Left ventricle myocardium inferior (tissue), 1 donor: Measurements from ENCODE around the gene IL11. TPM values are rescaled to one million over a fixed set of nuclear protein-coding genes. Genes with fewer than 3 reads are reported as not detected.

Source experiments
- DNase-seq: peaks from one replicate; pipeline ENCODE4 v3.0.0-alpha.2; 2020
- H3K27ac ChIP-seq: fragments of 200-600 bp; replicated peaks from 2 replicates; pipeline ENCODE4 v1.8.0; 2021
- H3K27me3 ChIP-seq: fragments of 200-600 bp; 2 replicates; pipeline ENCODE4 v1.8.0; 2021; ENCODE audit warnings: low read depth
- H3K36me3 ChIP-seq: fragments of 200-600 bp; 2 replicates; pipeline ENCODE4 v1.8.0; 2021
- H3K4me1 ChIP-seq: fragments of 200-600 bp; 2 replicates; pipeline ENCODE4 v1.8.0; 2021
- H3K4me3 ChIP-seq: fragments of 200-600 bp; 2 replicates; pipeline ENCODE4 v1.8.0; 2021; ENCODE audit warnings: mild to moderate bottlenecking, moderate library complexity
- H3K9me3 ChIP-seq: fragments of 200-600 bp; replicated peaks from 2 replicates; pipeline ENCODE4 v1.8.0; 2021
- intact Hi-C: fragments of 100-400 bp; cut with micrococcal nuclease; formaldehyde crosslinking; loops from one replicate; pipeline ENCODE4 v1.11.0; 2022
- total RNA-seq: library from RNA; stranded (reverse); fragmentation: NEBNext Ultra II Directional; extraction: Animal tissue kit (Norgen Biotek cat#: 25700); gene quantifications from one replicate; pipeline ENCODE4 v1.2.1, GENCODE V29; 2021
- TF ChIP-seq, protein P1 (sequence below): fragments of 200-600 bp; IDR thresholded peaks from 2 replicates; pipeline ENCODE4 v1.8.0; 2021; ENCODE audit warnings: antibody characterized with exemption, mild to moderate bottlenecking, borderline replicate concordance
- donor health status: DM: no; HTN: yes; CAD: no; lungs with severe emphysema.

IL11 gene
- total RNA-seq, 1 donor from 2014 or later: not detected

DNA sequence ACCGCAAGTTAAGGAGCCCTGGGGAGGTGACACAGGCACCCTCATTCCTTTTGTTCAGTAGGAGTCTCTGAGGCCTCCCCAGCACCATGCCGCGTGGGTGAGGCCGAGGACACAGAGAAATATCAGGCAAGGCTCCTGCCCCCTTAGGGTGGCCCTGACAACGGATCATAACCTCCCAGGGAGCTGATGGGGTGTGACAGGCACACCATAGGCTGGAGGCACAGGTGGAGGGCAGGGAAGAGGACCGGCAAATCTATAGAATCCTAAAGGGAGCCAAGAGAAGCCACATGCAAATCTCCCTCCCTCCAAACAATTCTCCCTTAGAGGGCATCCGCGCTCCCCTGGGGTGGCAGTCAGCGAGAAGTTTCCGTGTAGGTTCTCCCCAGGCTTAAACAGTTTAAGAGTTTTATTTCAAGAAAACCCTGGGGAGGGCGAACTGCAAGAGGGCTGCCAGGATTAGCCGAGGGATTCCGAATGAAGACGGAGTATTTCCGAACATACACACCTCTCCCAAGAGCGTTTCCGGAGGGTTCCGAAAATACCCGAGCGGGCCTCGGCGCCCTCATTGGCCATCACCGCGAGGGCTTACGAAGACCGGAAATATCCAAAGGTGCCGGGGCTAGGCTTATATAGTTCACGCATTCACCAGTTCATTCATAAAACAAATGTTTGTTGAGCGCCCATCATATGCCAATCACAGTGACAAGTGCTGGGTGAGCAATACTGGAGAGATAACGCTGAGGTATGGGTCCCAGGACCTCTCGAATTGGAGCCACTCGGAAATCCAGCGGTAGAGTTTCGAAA, 14.9 kb upstream of the IL11 start:
- Histone ChIP-seq H3K9me3 (no peaks in the 10 kb centered on the region), H3K36me3 (peaks cover 32% of the 10 kb centered on the region), H3K4me1 (peaks cover 59% of the 10 kb centered on the region), H3K27me3 (no peaks in the 10 kb centered on the region), H3K27ac (peak overlapping the region; percentile 95), H3K4me3 (peak overlapping the region; percentile 85)
- intact Hi-C loops: no loop called here
- TF ChIP-seq, protein P1, sequence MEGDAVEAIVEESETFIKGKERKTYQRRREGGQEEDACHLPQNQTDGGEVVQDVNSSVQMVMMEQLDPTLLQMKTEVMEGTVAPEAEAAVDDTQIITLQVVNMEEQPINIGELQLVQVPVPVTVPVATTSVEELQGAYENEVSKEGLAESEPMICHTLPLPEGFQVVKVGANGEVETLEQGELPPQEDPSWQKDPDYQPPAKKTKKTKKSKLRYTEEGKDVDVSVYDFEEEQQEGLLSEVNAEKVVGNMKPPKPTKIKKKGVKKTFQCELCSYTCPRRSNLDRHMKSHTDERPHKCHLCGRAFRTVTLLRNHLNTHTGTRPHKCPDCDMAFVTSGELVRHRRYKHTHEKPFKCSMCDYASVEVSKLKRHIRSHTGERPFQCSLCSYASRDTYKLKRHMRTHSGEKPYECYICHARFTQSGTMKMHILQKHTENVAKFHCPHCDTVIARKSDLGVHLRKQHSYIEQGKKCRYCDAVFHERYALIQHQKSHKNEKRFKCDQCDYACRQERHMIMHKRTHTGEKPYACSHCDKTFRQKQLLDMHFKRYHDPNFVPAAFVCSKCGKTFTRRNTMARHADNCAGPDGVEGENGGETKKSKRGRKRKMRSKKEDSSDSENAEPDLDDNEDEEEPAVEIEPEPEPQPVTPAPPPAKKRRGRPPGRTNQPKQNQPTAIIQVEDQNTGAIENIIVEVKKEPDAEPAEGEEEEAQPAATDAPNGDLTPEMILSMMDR: no peak
- peak; percentile 97 for DNase-seq

DNA sequence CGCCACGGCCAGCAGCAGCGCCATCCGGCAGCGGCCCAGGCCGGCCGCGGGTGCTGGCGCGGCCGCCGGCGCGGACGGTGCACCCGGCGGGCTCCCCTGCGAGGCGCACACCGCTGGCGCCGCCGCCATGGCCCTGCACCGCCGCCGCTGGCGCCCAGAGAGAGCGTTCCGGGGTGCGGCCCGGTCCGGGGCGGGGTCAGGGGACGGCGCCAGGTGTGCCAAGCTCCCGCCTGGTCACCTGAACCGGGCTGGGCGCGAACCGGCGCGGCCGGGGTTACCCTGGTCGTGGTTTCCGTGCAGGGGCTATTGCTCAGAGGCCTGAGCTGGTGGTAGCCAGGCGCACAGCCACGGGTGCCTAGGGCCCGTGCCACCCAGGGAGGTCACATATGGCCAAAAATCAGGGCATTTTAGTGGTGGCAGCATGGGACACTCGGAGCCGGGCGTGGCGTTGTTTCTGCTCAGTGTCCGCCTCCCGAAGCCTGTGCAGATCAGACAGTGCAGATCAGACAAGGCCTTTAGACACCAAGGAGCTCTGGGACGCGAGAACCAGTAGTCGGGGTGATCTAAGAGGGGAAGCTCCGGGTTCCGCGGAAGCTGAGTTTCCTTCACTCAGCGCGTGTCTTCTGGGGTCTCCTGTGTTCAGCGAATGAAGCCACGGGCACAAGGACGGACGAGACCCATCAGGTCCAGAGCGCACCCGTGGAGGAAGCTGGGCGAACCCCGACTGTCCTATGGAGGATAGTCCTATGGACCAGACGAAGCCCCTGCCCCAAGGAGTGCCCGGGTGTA, 14.1 kb upstream of the IL11 start, which contains the start of gene TMEM238:
Gene TMEM238 (minus strand): TSS at position 162 of the 789 bp plus-strand sequence. CDS start 33 bp downstream, at position 129.
- Histone ChIP-seq H3K27ac (peak within 1 kb of the TSS; percentile 95), H3K4me1 (peaks cover 53% of the 10 kb centered on the region), H3K36me3 (peaks cover 24% of the 10 kb centered on the region), H3K27me3 (no peaks in the 10 kb centered on the region), H3K9me3 (no peaks in the 10 kb centered on the region), H3K4me3 (peak within 1 kb of the TSS; percentile 85)
- intact Hi-C loops: no loop called here
- TF ChIP-seq, protein P1: no peak
- DNase-seq: peak; percentile 29

DNA sequence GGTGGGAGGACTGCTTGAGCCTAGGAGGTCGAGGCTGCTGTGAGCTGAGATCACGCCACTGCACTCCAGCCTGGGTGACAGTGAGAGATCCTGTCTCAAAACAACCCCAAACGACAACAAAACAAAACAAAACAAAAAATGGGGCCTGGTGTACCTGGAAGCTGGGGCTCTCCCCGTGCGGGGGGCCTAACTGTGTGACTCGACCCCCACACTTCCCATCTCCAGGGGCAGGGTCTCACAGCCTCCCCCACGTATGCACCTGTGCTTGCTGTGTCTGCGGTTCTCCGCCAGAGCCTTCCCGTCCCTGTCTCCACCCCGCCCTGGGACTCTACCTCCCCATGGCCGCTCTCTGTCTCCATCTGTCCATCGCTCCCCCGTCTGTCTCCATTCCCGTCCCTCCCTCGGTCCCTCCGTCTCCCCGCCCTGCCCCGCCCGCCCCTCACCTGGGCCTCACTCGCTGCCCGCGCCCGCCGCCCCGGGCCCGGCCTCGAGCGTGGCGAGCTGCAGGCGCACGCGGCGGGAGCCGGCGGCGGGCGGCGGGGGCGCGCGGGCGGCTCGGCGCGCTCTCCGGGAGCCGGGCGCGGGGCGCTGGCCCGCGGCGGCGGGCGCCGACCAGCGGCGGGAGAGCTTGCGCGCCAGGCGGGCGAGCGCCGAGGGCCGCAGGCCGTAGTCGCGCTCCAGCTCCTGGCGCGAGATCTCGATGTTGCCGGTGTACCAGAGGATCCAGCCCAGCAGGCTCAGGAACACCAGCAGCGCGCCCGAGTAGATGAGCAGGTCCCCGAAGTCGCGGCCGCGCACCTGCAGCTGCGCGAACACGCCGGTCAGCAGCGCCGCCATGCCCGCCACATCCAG, 13.2 kb upstream of the IL11 start:
- H3K4me1 ChIP-seq: peaks cover 45% of the 10 kb centered on the region
- H3K9me3 ChIP-seq: no peaks in the 10 kb centered on the region
- intact Hi-C loops: no loop called here
- peaks cover 16% of the 10 kb centered on the region for H3K36me3 ChIP-seq
- peak overlapping the region; percentile 85 for H3K4me3 ChIP-seq
- no peaks in the 10 kb centered on the region for H3K27me3 ChIP-seq
- peak overlapping the region; percentile 95 for H3K27ac ChIP-seq
- DNase-seq: peak; percentile 46
- TF ChIP-seq, protein P1: peak; percentile 45

DNA sequence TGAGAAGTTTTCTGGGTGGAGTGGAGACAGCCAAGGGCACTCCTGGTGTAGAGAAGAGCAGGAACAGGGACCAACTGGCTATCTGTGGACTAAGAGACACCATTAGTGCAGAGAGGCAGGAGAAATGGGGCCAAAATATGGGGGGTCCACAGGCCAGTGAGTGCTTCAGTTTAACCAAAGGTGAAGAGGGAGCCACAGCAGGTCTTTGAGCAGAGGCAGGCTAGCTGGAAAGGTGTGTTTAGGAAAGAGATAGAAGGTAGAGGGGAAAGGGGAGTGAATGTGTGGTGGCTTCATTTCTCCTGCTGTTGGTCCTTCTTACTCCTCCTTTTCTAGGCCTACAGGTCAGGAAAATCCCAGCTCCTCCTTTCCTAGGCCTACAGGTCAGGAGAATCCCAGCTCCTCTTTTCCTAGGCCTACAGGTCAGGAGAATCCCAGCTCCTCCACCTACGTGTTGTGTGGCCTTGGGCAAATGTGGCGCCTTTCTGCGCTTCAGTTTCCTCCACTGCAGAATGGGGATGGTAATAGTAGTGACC, 12.3 kb upstream of the IL11 start:
- DNase-seq: no peak
- Histone ChIP-seq H3K9me3 (no peaks in the 10 kb centered on the region), H3K27me3 (peaks cover 4% of the 10 kb centered on the region), H3K27ac (no peak overlapping the region), H3K36me3 (peaks cover 7% of the 10 kb centered on the region), H3K4me3 (peak overlapping the region; percentile 85), H3K4me1 (peaks cover 40% of the 10 kb centered on the region)
- TF ChIP-seq, protein P1: no peak
- intact Hi-C loops: no loop called here

DNA sequence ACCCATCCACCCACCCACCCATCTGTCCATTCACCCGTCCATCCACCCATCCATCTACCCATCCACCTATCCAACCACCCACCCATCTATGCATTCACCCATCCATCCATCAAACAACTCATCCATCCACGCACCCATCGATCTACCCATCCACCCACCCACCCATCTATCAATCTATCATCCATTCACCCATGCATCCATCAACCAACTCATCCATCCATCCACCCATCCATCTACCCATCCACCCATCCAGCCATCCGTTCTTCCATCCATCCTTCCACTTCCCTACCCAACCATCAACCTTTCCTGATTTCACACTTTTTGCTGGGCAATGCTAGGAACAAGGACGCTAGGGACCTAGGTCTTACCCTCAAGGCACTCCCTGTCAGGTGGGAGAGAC, 11.8 kb upstream of the IL11 start:
- Histone ChIP-seq H3K27ac (no peak overlapping the region), H3K4me3 (no peak overlapping the region), H3K36me3 (peaks cover 1% of the 10 kb centered on the region), H3K9me3 (no peaks in the 10 kb centered on the region), H3K27me3 (peaks cover 9% of the 10 kb centered on the region), H3K4me1 (peaks cover 37% of the 10 kb centered on the region)
- intact Hi-C loops: no loop called here
- no peak for DNase-seq
- TF ChIP-seq, protein P1: no peak
